HepG2 (cell line): Measurements from ENCODE around the gene ABCA4. TPM values are rescaled to one million over a fixed set of nuclear protein-coding genes. Genes with fewer than 3 reads are reported as not detected.

Experiments used
- BHLHE40 ChIP-seq: IDR thresholded peaks from 2 replicates; pipeline ENCODE4 v1.6.1; 2011; ENCODE audit warnings: low read length, improper control_type of control experiment
- CAMTA2 ChIP-seq: sonication (generic); formaldehyde crosslinking; IDR thresholded peaks from 2 replicates; pipeline ENCODE4 v1.4.0; 2020; ENCODE audit warnings: mild to moderate bottlenecking, missing genetic modification reagents, borderline replicate concordance
- CREM ChIP-seq, 2 experiments: sonication (generic) in 1 of 2; formaldehyde crosslinking in 1 of 2; IDR thresholded peaks; 2 replicates each; pipeline versions ENCODE4 v1.4.0 to v1.6.1; 2016 to 2020; ENCODE audit warnings: antibody characterized with exemption in 1 of 2, mild to moderate bottlenecking in 1 of 2, missing genetic modification reagents in 1 of 2
- HNF4A ChIP-seq: sonication (generic); formaldehyde crosslinking; IDR thresholded peaks from 2 replicates; pipeline ENCODE4 v1.4.0; 2020; ENCODE audit warnings: missing genetic modification reagents
- MTF1 ChIP-seq: sonication (generic); formaldehyde crosslinking; IDR thresholded peaks from 2 replicates; pipeline ENCODE4 v1.5.0; 2020; ENCODE audit warnings: missing genetic modification reagents
- MYNN ChIP-seq: sonication (generic); formaldehyde crosslinking; IDR thresholded peaks from 2 replicates; pipeline ENCODE4 v1.4.0; 2020; ENCODE audit warnings: mild to moderate bottlenecking, low read depth, missing genetic modification reagents
- NFE2L1 ChIP-seq: sonication (generic); formaldehyde crosslinking; IDR thresholded peaks from 2 replicates; pipeline ENCODE4 v1.4.0; 2020; ENCODE audit warnings: missing genetic modification reagents, mild to moderate bottlenecking, borderline replicate concordance
- RARG ChIP-seq: sonication (generic); formaldehyde crosslinking; IDR thresholded peaks from 2 replicates; pipeline ENCODE4 v1.4.0; 2020; ENCODE audit warnings: low read depth, mild to moderate bottlenecking, missing genetic modification reagents
- REL ChIP-seq: sonication (generic); formaldehyde crosslinking; conservative IDR thresholded peaks from 2 replicates; pipeline ENCODE4 v1.8.0; 2022; ENCODE audit warnings: mild to moderate bottlenecking, missing genetic modification reagents, moderate library complexity
- TBX2 ChIP-seq: sonication (generic); formaldehyde crosslinking; IDR thresholded peaks from 2 replicates; pipeline ENCODE4 v1.5.0; 2020; ENCODE audit warnings: missing genetic modification reagents, mild to moderate bottlenecking, borderline replicate concordance
- ZFP37 ChIP-seq: sonication (generic); formaldehyde crosslinking; IDR thresholded peaks from 2 replicates; pipeline ENCODE4 v1.4.0; 2020; ENCODE audit warnings: missing genetic modification reagents, borderline replicate concordance
- ZFP41 ChIP-seq: sonication (generic); formaldehyde crosslinking; IDR thresholded peaks from 2 replicates; pipeline ENCODE4 v1.4.0; 2020; ENCODE audit warnings: mild to moderate bottlenecking, missing genetic modification reagents, borderline replicate concordance
- ZFYVE20 ChIP-seq: sonication (generic); formaldehyde crosslinking; IDR thresholded peaks from 2 replicates; pipeline ENCODE4 v1.8.0; 2023; ENCODE audit warnings: low read depth, mild to moderate bottlenecking, moderate library complexity, missing genetic modification reagents, borderline replicate concordance
- ZNF234 ChIP-seq: sonication (generic); formaldehyde crosslinking; conservative IDR thresholded peaks from 2 replicates; pipeline ENCODE4 v1.5.1; 2020; ENCODE audit warnings: mild to moderate bottlenecking, missing genetic modification reagents
- ZNF282 ChIP-seq: fragments of 450-650 bp; IDR thresholded peaks from 2 replicates; pipeline ENCODE4 v1.6.1; 2018; ENCODE audit not compliant: partially characterized antibody
- ZNF549 ChIP-seq: sonication (generic); formaldehyde crosslinking; IDR thresholded peaks from 2 replicates; pipeline ENCODE4 v1.5.0; 2020; ENCODE audit warnings: missing genetic modification reagents
- ZNF556 ChIP-seq: sonication (generic); formaldehyde crosslinking; IDR thresholded peaks from 2 replicates; pipeline ENCODE4 v1.4.0; 2020; ENCODE audit warnings: mild to moderate bottlenecking, missing genetic modification reagents, borderline replicate concordance
- ZNF770 ChIP-seq: sonication (generic); formaldehyde crosslinking; IDR thresholded peaks from 2 replicates; pipeline ENCODE4 v1.5.0; 2020; ENCODE audit warnings: mild to moderate bottlenecking, missing genetic modification reagents
- polyA plus RNA-seq, 8 experiments: library from polyadenylated mRNA; depleted of rRNA in 3 of 8; stranded (reverse) in 7 of 8; unstranded in 1 of 8; fragments of >200 nt; fragmentation: Illumina TruSeq in 4 of 8; extraction: Trizol in 4 of 8; gene quantifications; 2 replicates each; pipeline versions ENCODE4 v1.2.1 to v1.2.3, GENCODE V29; 2011 to 2016; ENCODE audit warnings: low read depth in 4 of 8, missing spikeins in 1 of 8, mixed read lengths in 1 of 8; ENCODE audit not compliant: insufficient read depth in 1 of 8
- total RNA-seq, 5 experiments: library from RNA; depleted of rRNA; stranded (reverse); fragments of >200 nt; fragmentation: Illumina TruSeq; extraction: Trizol; gene quantifications; 2 replicates each; pipeline ENCODE4 v1.2.3, GENCODE V29; 2016; ENCODE audit warnings: low read depth in 1 of 5
- TF ChIP-seq, protein P1 (sequence below): sonication (generic); formaldehyde crosslinking; IDR thresholded peaks from 2 replicates; pipeline ENCODE4 v1.4.0; 2020; ENCODE audit warnings: missing genetic modification reagents
- TF ChIP-seq, protein P2 (sequence below): sonication (generic); formaldehyde crosslinking; IDR thresholded peaks from 2 replicates; pipeline ENCODE4 v1.5.1; 2020; ENCODE audit warnings: mild to moderate bottlenecking, missing genetic modification reagents, borderline replicate concordance
- TF ChIP-seq, protein P3 (sequence below): sonication (generic); formaldehyde crosslinking; IDR thresholded peaks from 2 replicates; pipeline ENCODE4 v1.5.0; 2020; ENCODE audit warnings: missing genetic modification reagents
- TF ChIP-seq, protein P4 (sequence below): sonication (generic); formaldehyde crosslinking; IDR thresholded peaks from 2 replicates; pipeline ENCODE4 v1.5.0; 2020; ENCODE audit warnings: mild to moderate bottlenecking, missing genetic modification reagents

Gene ABCA4
- total and polyA plus RNA-seq, 2 of the 13 experiments (the other 11 are each of a cell fraction or from before 2014, with no cell fraction given), result 0.24 to 0.67 TPM

- TF ChIP-seq, protein P1, sequence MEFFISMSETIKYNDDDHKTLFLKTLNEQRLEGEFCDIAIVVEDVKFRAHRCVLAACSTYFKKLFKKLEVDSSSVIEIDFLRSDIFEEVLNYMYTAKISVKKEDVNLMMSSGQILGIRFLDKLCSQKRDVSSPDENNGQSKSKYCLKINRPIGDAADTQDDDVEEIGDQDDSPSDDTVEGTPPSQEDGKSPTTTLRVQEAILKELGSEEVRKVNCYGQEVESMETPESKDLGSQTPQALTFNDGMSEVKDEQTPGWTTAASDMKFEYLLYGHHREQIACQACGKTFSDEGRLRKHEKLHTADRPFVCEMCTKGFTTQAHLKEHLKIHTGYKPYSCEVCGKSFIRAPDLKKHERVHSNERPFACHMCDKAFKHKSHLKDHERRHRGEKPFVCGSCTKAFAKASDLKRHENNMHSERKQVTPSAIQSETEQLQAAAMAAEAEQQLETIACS (CRISPR knock-in tag), result no peak
- TF ChIP-seq CREM (IDR thresholded peaks at IDR 0.05) (peak; percentile 37; the same call in 1 of the 2 replicates), CREM (CRISPR knock-in tag; IDR thresholded peaks at IDR 0.05) (no peak), REL (no peak), ZNF234 (CRISPR knock-in tag) (no peak), ZNF549 (CRISPR knock-in tag) (no peak), ZNF282 (no peak), ZNF556 (CRISPR knock-in tag) (no peak), ZFP37 (CRISPR knock-in tag) (no peak), MTF1 (CRISPR knock-in tag) (no peak), CAMTA2 (CRISPR knock-in tag) (no peak), BHLHE40 (no peak), NFE2L1 (CRISPR knock-in tag) (no peak), ZFP41 (no peak), MYNN (no peak), RARG (no peak), HNF4A (CRISPR knock-in tag) (peak; percentile 87), ZFYVE20 (CRISPR knock-in tag) (no peak), TBX2 (CRISPR knock-in tag) (peak; percentile 38; the same call in 1 of the 2 replicates), ZNF770 (CRISPR knock-in tag) (no peak)
- TF ChIP-seq, protein P2, sequence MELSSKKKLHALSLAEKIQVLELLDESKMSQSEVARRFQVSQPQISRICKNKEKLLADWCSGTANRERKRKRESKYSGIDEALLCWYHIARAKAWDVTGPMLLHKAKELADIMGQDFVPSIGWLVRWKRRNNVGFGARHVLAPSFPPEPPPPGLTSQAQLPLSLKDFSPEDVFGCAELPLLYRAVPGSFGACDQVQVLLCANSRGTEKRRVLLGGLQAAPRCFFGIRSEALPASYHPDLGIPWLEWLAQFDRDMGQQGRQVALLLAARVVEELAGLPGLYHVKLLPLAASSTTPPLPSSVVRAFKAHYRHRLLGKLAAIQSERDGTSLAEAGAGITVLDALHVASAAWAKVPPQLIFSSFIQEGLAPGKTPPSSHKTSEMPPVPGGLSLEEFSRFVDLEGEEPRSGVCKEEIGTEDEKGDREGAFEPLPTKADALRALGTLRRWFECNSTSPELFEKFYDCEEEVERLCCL (CRISPR knock-in tag), result no peak
- TF ChIP-seq, protein P3, sequence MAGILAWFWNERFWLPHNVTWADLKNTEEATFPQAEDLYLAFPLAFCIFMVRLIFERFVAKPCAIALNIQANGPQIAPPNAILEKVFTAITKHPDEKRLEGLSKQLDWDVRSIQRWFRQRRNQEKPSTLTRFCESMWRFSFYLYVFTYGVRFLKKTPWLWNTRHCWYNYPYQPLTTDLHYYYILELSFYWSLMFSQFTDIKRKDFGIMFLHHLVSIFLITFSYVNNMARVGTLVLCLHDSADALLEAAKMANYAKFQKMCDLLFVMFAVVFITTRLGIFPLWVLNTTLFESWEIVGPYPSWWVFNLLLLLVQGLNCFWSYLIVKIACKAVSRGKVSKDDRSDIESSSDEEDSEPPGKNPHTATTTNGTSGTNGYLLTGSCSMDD (CRISPR knock-in tag), result no peak
- TF ChIP-seq, protein P4, sequence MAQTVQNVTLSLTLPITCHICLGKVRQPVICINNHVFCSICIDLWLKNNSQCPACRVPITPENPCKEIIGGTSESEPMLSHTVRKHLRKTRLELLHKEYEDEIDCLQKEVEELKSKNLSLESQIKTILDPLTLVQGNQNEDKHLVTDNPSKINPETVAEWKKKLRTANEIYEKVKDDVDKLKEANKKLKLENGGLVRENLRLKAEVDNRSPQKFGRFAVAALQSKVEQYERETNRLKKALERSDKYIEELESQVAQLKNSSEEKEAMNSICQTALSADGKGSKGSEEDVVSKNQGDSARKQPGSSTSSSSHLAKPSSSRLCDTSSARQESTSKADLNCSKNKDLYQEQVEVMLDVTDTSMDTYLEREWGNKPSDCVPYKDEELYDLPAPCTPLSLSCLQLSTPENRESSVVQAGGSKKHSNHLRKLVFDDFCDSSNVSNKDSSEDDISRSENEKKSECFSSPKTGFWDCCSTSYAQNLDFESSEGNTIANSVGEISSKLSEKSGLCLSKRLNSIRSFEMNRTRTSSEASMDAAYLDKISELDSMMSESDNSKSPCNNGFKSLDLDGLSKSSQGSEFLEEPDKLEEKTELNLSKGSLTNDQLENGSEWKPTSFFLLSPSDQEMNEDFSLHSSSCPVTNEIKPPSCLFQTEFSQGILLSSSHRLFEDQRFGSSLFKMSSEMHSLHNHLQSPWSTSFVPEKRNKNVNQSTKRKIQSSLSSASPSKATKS, result no peak
Observed at GRCh38 chr1:94027721-94028515, 93.0 kb downstream of the ABCA4 start (continued).
